Measurements from ENCODE around the gene SEMA7A. TPM values are rescaled to one million over a fixed set of nuclear protein-coding genes. Genes with fewer than 3 reads are reported as not detected.

The SEMA7A gene
- total and polyA plus RNA-seq, 9 of the 15 experiments (the other 6 are each of a cell fraction or from before 2014, with no cell fraction given) = 0.04 to 8.2 (median 5.4) TPM; not detected in 1

GRCh38 chr15:74389241-74390048 lies 44.3 kb downstream of the SEMA7A start (continued):
- TF ChIP-seq REST (IDR thresholded peaks at IDR 0.05; ENCODE audit: borderline replicate concordance) (peak; percentile 51; the same call in 1 of the 2 replicates), REST (CRISPR knock-in tag; IDR thresholded peaks at IDR 0.05; ENCODE audit: low read depth) (peak; percentile 55; the same call in 1 of the 2 replicates), TOE1 (IDR thresholded peaks at IDR 0.05; ENCODE audit: borderline replicate concordance) (peak; percentile 75; the same call in 1 of the 2 replicates), TOE1 (CRISPR knock-in tag; IDR thresholded peaks at IDR 0.05; ENCODE audit: borderline replicate concordance, low read depth) (no peak), BCLAF1 (IDR thresholded peaks at IDR 0.05; ENCODE audit: borderline replicate concordance in 1 of 2, control insufficient read depth in 1 of 2, low read depth in 2 of 2, low read length in 1 of 2) (0 out of 4 replicates have a peak, but pooled peaks of 1 of the 2 experiments have one; percentile 44), MTF1 (CRISPR knock-in tag; IDR thresholded peaks at IDR 0.05; ENCODE audit: borderline replicate concordance) (peak; percentile 81; the same call in 1 of the 2 replicates), TRIM28 (IDR thresholded peaks at IDR 0.05) (peak; percentile 96), KLF10 (CRISPR knock-in tag; IDR thresholded peaks at IDR 0.05) (no peak), SLC30A9 (CRISPR knock-in tag; IDR thresholded peaks at IDR 0.05) (no peak), HDGF (IDR thresholded peaks at IDR 0.05) (no peak), ZNF583 (CRISPR knock-in tag; IDR thresholded peaks at IDR 0.05) (peak; percentile 90)
- TF ChIP-seq, protein P1, sequence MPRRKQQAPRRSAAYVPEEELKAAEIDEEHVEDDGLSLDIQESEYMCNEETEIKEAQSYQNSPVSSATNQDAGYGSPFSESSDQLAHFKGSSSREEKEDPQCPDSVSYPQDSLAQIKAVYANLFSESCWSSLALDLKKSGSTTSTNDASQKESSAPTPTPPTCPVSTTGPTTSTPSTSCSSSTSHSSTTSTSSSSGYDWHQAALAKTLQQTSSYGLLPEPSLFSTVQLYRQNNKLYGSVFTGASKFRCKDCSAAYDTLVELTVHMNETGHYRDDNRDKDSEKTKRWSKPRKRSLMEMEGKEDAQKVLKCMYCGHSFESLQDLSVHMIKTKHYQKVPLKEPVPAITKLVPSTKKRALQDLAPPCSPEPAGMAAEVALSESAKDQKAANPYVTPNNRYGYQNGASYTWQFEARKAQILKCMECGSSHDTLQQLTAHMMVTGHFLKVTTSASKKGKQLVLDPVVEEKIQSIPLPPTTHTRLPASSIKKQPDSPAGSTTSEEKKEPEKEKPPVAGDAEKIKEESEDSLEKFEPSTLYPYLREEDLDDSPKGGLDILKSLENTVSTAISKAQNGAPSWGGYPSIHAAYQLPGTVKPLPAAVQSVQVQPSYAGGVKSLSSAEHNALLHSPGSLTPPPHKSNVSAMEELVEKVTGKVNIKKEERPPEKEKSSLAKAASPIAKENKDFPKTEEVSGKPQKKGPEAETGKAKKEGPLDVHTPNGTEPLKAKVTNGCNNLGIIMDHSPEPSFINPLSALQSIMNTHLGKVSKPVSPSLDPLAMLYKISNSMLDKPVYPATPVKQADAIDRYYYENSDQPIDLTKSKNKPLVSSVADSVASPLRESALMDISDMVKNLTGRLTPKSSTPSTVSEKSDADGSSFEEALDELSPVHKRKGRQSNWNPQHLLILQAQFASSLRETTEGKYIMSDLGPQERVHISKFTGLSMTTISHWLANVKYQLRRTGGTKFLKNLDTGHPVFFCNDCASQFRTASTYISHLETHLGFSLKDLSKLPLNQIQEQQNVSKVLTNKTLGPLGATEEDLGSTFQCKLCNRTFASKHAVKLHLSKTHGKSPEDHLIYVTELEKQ (CRISPR knock-in tag; IDR thresholded peaks at IDR 0.05) = peak; percentile 74

Data from K562 (cell line).